Activated T-helper 1 cell treated with Interleukin-2 at 50 U/mL for 16 hours (primary cell): ENCODE data around the gene ITIH6.

Source experiments
- DNase-seq: peaks from one replicate; pipeline ENCODE4 v3.0.0-alpha.2; 2020; ENCODE audit warnings: low read depth

ITIH6 gene

DNA sequence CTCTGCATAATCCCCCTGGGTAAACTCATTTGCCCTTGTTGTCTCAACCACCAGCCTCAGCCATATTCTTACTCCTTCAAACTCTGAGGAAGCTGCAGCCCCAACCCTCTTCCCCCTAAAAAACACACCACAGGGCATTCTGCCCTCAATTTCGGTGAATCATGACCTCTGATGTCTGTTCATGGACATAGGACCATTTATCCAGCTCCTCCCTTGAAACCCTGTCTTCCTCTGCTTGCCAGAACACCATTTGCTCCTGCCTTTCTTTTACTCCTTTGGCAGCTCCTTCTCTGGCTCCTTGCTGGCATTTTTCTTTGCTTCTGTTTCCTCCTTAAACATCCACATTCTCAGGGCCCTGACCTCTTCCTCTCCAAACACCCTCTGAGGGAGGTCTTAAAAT is 87.1 kb downstream of the ITIH6 start:
- no peak for DNase-seq

- no peak for DNase-seq
Observed at GRCh38 chrX:54708404-54708803, 89.7 kb downstream of the ITIH6 start.
